GM19395 (cell line): ENCODE data around the gene PEBP1.
"Not testable (repeated sequence)": the region's sequence is repeated elsewhere in the genome, so short reads cannot be mapped to it uniquely, and the experiment has no call there.

Experiments
- ATAC-seq: cut with Tn5 transposase; IDR thresholded peaks from one replicate; pipeline ENCODE4 v1.9.1; 2021; ENCODE audit warnings: mild to moderate bottlenecking, moderate library complexity; ENCODE audit not compliant: unreplicated experiment

Gene PEBP1

GRCh38 chr12:118129436-118129835 is 6.5 kb upstream of the PEBP1 start:
- not testable (repeated sequence) for ATAC-seq

GRCh38 chr12:118136559-118137003 is 657 bp downstream of the PEBP1 start:
- peak; percentile 52 for ATAC-seq

- ATAC-seq = no peak
Observed at GRCh38 chr12:118137148-118137678, 1.3 kb downstream of the PEBP1 start.

- no peak for ATAC-seq
Observed at GRCh38 chr12:118140825-118141224, 4.9 kb downstream of the PEBP1 start.

GRCh38 chr12:118144499-118144898 is 8.6 kb downstream of the PEBP1 start:
- ATAC-seq = no peak

- peak; percentile 88 for ATAC-seq
Observed at GRCh38 chr12:118145113-118145797, 9.3 kb downstream of the PEBP1 start.

- ATAC-seq = no peak
Observed at GRCh38 chr12:118145798-118146156, 9.9 kb downstream of the PEBP1 start.

GRCh38 chr12:118148287-118148686 is 12.4 kb downstream of the PEBP1 start:
- no peak for ATAC-seq

- ATAC-seq = no peak
Observed at GRCh38 chr12:118150625-118151024, 14.7 kb downstream of the PEBP1 start.

- no peak for ATAC-seq
Observed at GRCh38 chr12:118151755-118152154, 15.8 kb downstream of the PEBP1 start.

GRCh38 chr12:118160536-118160935 is 24.6 kb downstream of the PEBP1 start:
- ATAC-seq = no peak

- no peak for ATAC-seq
Observed at GRCh38 chr12:118164798-118165486, 29.0 kb downstream of the PEBP1 start.

GRCh38 chr12:118166946-118167345 is 31.0 kb downstream of the PEBP1 start:
- ATAC-seq = peak; percentile 99

GRCh38 chr12:118175823-118176447 is 40.0 kb downstream of the PEBP1 start:
- peak; percentile 93 for ATAC-seq

- peak; percentile 64 for ATAC-seq
Observed at GRCh38 chr12:118183155-118183554, 47.2 kb downstream of the PEBP1 start.

- ATAC-seq = no peak
Observed at GRCh38 chr12:118183711-118184110, 47.8 kb downstream of the PEBP1 start.

GRCh38 chr12:118185602-118186397 is 49.9 kb downstream of the PEBP1 start:
- ATAC-seq = no peak

- no peak for ATAC-seq
Observed at GRCh38 chr12:118187751-118188435, 52.0 kb downstream of the PEBP1 start.

GRCh38 chr12:118188690-118189371 is 52.9 kb downstream of the PEBP1 start:
- ATAC-seq = no peak

- ATAC-seq = no peak
Observed at GRCh38 chr12:118189741-118190191, 53.8 kb downstream of the PEBP1 start.
